NCI-H2107 treated with DMSO at 0.1 percent for 48 hours (cell line): ENCODE measurements around the gene AP1G1.

Source experiments
- DNase-seq: peaks from one replicate; lab custom pipeline; 2025; ENCODE audit not compliant: unreplicated experiment; lab: John Stamatoyannopoulos, UW

The AP1G1 gene

GRCh38 chr16:71761097-71761496 lies 47.5 kb downstream of the AP1G1 start:
- no peak for DNase-seq

DNA sequence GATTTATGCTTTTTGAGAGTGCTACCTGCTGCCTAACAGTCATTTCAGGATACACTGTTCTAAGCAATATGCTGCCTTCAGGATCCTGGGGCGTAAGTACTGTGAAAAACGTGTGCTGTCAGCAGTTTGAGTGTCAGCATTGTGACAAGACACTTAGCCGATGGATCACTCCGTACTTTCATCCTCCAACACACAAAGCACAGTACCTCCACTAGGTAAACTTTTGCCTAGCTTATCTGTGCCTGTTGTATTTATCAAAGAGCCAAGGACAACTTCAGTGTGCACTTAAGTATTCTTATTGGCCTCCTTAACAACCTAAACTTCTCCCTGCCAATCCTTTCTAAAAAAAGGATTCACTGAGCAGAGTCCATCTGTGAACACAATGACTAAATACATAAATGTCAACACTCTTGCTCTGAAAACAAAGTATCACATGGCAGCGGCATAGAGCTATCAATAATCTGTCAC lies 50.3 kb downstream of the AP1G1 start:
- DNase-seq = no peak

DNA sequence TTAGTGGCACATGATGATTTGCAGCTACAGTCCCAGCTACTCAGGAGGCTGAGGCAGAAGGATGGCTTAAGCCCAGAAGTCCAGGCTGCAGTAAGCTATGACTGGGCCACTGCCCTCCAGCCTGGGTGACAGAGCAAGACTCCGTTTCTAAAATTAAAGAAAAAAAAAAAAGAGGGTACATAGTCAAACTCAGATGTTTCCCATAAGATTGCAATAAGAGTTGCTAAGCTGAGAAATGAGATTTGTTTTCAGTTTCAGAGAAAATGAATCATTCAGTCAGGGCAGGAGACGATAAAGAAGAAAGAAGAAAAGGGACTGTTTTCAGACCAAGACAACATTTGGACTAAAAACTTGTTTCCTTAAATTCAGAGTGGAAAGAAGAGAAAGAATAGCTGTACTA lies 54.0 kb downstream of the AP1G1 start:
- DNase-seq = no peak

- DNase-seq = no peak
Observed at GRCh38 chr16:71754108-71754507, 54.5 kb downstream of the AP1G1 start.

DNA sequence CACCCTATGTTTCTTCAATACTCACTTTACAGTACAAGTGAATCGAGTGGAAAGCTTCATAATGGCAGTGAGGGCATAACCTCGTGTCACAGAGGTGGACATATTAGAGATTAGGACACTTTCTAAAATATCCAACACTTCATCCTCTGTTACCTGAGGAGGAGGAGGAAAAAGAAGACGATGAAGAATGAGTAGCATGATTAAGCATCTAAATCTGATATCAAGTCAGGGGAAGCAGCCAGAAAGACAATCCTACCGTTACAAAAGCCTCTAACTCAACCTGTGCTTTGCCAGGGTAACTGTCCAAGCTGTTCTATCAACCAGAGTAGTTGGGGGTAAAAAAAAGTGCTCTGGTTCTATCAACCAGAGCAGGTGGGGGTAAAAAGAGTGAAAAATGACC lies 60.4 kb downstream of the AP1G1 start:
- no peak for DNase-seq

DNA sequence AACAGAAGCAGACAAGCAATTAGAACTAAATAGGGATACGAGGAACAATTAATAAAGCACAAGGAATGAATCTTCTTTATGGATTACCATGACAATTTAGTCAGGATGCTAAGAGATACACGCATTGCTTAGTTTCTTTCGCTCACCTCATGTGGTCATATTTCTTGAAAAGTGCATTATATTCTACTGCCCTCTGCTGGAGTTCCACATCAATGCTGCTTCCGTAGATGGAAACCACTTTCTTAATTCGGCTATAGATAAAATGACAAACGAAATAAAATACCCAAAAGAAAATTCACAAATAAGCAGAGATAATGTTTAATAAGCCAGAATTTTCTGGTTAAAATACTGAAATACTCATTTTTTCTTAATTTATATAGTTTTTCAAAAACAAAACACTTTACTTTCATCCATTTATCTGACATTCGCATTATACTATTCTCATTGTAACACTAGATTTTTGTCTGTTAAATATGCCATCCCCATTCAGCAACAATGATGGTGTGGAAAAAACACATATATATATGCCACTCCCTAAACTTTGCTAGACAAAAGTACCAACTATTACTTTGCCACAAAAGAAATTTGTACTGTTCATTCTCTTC lies 62.1 kb downstream of the AP1G1 start:
- DNase-seq = peak; percentile 34

DNA sequence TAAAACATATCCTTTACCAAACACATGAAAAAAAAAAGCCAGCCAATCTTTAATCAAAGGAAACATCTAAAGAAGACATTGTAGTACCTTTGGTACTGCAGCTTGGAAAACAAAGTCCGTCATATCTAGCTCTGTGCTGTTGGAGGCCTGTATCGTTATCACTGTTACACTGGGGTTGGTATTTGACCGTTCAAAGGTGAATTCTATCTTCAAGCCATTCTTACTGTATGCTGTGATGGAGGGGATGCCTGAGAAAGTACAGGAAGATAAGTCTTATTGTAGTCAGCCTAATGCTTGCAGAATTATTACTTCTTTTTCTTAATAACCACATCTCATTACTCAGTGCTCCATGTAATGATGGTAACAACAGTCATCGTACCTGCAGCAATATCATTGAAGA lies 69.8 kb downstream of the AP1G1 start:
- no peak for DNase-seq

- DNase-seq = no peak
Observed at GRCh38 chr16:71737501-71737900, 71.1 kb downstream of the AP1G1 start.

GRCh38 chr16:71734511-71734910 lies 74.1 kb downstream of the AP1G1 start:
- DNase-seq = no peak

GRCh38 chr16:71732587-71732986 lies 76.0 kb downstream of the AP1G1 start:
- DNase-seq = no peak

DNA sequence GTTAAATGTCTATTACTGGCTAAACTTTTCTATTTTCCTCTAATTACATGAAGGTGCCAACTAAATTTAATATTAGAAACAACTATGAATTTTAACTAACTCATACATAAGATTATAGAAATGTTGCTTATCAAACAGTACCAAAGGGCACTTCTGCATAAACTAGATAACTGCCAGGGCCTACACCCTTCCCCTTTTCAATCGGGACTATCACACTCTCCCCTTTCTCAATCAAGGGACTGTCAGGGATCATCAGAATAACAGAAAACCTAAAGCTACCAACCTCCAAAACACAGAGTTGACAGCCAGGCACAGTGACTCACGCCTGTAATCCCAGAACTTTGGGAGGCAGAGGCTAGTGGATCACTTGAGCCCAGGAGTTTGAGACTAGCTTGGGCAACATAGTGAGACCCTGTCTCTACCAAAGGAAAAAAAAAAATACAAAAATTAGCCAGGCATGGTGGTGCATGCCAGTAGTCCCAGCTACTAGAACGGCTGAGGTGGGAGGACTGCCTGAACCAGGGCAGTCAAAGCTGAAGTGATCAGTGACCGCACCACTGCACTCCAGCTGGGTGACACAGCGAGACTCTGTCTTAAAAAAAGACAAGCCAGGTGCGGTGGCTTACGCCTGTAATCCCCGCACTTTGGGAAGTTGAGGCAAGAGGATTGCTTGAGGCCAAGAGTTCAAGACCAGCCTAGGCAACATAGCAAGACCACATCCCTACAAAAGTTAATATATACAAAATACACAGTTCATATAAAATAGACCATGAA lies 80.9 kb downstream of the AP1G1 start:
- DNase-seq = no peak

DNA sequence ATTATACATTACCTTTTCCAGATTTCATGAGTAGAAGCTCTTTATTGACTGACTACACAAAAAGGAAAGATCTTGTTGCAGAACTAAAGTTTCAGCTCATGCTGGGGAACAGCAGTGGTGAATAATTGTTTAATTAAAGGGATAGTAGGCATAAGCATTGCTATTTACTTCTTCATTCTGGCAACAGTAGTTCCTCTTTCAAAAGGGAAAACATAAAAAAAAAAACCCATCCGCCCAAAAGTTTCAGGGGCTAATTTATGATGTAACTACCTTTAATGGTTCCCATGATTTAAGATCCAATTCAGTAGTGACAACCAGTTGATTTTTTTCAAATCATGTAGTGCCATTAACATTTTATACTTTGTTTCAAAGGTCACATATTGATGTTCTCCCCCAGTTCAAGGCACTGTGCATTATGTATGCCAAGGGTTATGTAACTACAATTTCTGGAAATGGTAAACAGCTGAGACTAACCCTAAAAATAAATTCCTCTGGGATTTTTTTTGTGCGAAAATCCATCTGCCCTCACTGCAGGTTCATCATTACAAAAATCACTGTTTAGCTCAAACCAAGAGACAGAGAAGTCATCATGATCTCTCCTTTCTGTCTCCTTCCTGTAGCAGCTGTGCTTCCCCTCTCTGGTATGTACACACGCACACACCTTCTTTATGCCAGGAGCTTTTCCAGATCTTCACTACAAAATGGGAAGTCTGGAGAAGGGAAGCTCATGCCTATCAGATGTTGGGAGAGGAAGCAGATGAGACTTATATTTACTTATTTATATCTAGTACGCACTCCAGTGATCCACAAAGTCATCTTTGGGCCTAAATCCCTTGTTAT lies 81.9 kb downstream of the AP1G1 start:
- no peak for DNase-seq

GRCh38 chr16:71724320-71724751 lies 84.3 kb downstream of the AP1G1 start, which contains the start of gene PHLPP2:
Gene PHLPP2 (minus strand): TSS chr16:71724701. CDS start chr16:71714795, 9,906 bp downstream.
- no peak for DNase-seq

DNA sequence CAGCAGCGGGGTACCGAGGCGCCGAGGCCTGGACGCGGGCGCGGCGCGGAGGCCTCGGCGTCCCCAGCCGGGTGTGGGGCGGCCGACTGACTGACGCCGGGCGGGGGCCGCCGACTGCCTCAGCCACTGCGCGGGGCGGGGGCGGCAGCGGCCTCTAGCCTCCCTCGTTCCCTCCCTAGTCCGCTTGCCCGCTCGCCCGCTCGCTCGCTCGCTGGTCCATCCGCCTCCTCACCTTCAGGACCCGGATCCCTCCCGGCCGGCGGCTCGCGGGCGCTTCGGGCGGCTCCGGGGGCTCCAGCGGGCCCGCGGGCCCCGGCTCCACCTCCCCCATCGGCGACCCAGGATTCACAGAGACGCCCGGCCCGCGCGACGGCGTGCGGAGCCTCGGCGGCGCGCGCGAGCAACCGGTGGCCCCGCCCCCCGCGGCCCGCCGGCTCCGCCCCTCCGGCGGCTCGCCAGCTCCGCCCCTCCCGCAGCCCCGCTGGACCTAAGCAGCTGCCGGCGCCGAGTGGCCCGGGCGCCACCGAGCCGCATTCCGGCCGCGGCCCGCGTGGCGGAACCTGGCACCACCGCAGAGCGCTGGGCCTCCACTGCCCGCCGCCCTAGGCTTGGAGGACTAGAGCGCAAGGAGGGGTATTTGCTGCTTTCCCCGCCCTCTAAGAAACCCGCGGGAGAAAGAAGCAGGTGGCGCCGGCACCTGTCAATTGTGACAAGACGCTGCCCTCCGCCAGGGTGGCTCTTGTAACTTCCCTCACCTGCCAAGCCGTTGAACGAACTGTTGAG lies 84.9 kb downstream of the AP1G1 start:
- DNase-seq = peak; percentile 60

GRCh38 chr16:71722801-71723536 lies 85.7 kb downstream of the AP1G1 start:
- peak; percentile 11 for DNase-seq

DNA sequence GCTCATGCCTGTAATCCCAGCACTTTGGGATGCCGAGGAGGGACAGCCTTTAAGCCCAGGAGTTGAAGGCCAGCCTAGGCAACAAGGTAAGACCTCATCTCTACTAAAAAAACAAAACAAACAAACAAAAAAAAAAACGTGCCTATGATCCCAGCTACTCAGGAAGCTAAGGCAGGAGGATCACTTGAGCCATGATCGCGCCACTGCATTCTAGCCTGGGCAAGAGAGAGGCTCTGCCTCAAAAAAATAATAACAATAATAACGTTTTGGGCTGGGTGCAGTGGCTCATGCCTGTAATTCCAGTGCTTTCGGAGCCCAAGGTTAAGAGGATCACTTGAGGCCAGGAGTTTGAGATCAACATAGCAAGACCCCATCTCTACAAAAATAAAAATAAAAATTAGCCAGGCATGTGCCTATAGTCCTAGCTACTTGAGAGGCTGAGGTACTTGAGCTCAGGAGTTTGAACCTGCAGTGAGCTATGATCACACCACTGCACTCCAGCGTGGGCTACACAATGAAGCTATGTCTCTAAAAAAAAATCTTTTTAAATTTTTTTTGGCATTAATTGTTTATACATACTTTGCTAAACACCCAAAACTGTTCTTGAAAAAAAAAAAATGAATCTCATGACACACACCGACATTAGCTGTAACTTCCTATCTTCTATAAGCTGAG lies 87.4 kb downstream of the AP1G1 start:
- no peak for DNase-seq

- no peak for DNase-seq
Observed at GRCh38 chr16:71712501-71712900, 96.1 kb downstream of the AP1G1 start.

DNA sequence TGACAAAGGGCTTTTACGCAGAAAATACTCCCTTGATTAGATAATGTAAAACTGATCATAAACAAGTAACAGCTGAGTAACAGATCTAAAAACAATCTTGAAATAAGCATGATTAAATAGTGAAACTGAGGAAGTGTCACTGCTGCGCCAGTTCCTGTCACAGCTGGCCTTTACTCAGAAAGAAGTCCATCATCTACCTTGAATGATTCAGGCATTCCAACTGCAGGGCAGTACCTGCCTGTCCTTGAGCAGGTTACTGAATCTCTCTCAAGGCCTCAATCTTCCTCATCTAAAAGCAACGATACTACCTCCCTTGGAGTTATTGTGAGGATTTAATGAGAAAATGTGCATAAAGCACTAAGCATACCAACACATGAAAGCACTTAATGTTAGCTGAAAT lies 96.8 kb downstream of the AP1G1 start:
- DNase-seq = no peak

DNA sequence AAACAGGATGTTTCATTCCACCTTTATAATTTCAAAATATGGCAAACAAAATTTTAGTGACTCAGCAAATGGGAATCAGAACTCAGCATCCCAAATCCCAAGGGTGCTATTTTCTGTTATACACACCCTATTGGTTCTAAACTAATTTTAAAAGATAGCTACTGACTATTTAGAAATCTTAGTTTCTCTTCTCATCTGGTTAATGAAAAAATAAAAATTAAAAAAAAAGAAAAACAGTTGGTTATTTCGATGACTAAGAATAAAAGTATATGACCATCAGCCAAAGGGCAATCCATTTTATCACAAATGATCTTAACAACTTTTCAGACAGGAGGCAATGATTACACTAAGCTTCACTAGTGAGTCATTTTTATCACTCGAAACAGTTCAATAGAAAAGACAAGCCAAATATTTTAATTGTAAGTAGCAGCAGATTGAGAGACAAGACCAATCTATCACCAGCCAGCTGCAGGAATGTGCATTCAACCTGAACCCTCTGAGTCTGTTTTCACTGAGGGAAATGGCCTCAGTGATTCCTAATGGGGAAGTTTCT lies 99.3 kb downstream of the AP1G1 start:
- DNase-seq = no peak
